ENCODE results near the gene ARHGEF1.
"Not testable (repeated sequence)": the region's sequence is repeated elsewhere in the genome, so short reads cannot be mapped to it uniquely, and the experiment has no call there.

Gene ARHGEF1

GRCh38 chr19:41928754-41929535 lies 46.0 kb downstream of the ARHGEF1 start:
- in situ Hi-C loops (cut with MboI; ENCODE audit: low sequenced_read_pairs) = no loop called here

- in situ Hi-C loops (cut with MboI; ENCODE audit: low sequenced_read_pairs) = no loop called here
Measured at GRCh38 chr19:41929536-41930071, 46.6 kb downstream of the ARHGEF1 start.

GRCh38 chr19:41930322-41930722 lies 47.3 kb downstream of the ARHGEF1 start:
- in situ Hi-C loops (cut with MboI; ENCODE audit: low sequenced_read_pairs) = no loop called here

GRCh38 chr19:41930926-41931592 lies 48.1 kb downstream of the ARHGEF1 start:
- in situ Hi-C loops (cut with MboI; ENCODE audit: low sequenced_read_pairs) = no loop called here

- in situ Hi-C loops (cut with MboI; ENCODE audit: low sequenced_read_pairs) = no loop called here
Measured at GRCh38 chr19:41932259-41932719, 49.3 kb downstream of the ARHGEF1 start.

- in situ Hi-C loops (cut with MboI; ENCODE audit: low sequenced_read_pairs) = no loop called here
Measured at GRCh38 chr19:41932720-41933332, 49.8 kb downstream of the ARHGEF1 start.

- in situ Hi-C loops (cut with MboI; ENCODE audit: low sequenced_read_pairs) = no loop called here
Measured at GRCh38 chr19:41933693-41934426, 50.9 kb downstream of the ARHGEF1 start.

- in situ Hi-C loops (cut with MboI; ENCODE audit: low sequenced_read_pairs) = no loop called here
Measured at GRCh38 chr19:41934849-41935374, 51.9 kb downstream of the ARHGEF1 start.

- in situ Hi-C loops (cut with MboI; ENCODE audit: low sequenced_read_pairs) = no loop called here
Measured at GRCh38 chr19:41935760-41936415, 52.9 kb downstream of the ARHGEF1 start.

- in situ Hi-C loops (cut with MboI; ENCODE audit: low sequenced_read_pairs) = no loop called here
Measured at GRCh38 chr19:41936416-41936850, 53.4 kb downstream of the ARHGEF1 start.

GRCh38 chr19:41936961-41937360 lies 54.0 kb downstream of the ARHGEF1 start:
- in situ Hi-C loops (cut with MboI; ENCODE audit: low sequenced_read_pairs) = no loop called here

GRCh38 chr19:41937525-41938468 lies 54.8 kb downstream of the ARHGEF1 start:
- in situ Hi-C loops (cut with MboI; ENCODE audit: low sequenced_read_pairs) = no loop called here

GRCh38 chr19:41939209-41939608 lies 56.2 kb downstream of the ARHGEF1 start:
- in situ Hi-C loops (cut with MboI; ENCODE audit: low sequenced_read_pairs) = not testable (repeated sequence)

- in situ Hi-C loops (cut with MboI; ENCODE audit: low sequenced_read_pairs) = no loop called here
Measured at GRCh38 chr19:41939861-41940730, 57.1 kb downstream of the ARHGEF1 start.

- in situ Hi-C loops (cut with MboI; ENCODE audit: low sequenced_read_pairs) = no loop called here
Measured at GRCh38 chr19:41940731-41941409, 57.9 kb downstream of the ARHGEF1 start.

GRCh38 chr19:41941410-41942202 lies 58.6 kb downstream of the ARHGEF1 start:
- in situ Hi-C loops (cut with MboI; ENCODE audit: low sequenced_read_pairs) = no loop called here

- in situ Hi-C loops (cut with MboI; ENCODE audit: low sequenced_read_pairs) = no loop called here
Measured at GRCh38 chr19:41944336-41944735, 61.4 kb downstream of the ARHGEF1 start.
